H1 (cell line): ENCODE measurements around the gene ZFYVE1.

Source experiments
- CEBPB ChIP-seq: IDR thresholded peaks from 2 replicates; pipeline ENCODE4 v1.6.1; 2012; ENCODE audit warnings: low read depth, low read length
- CTCF ChIP-seq, 3 experiments: IDR thresholded peaks; 1 replicate in 2 of 3; 2 replicates in 1 of 3; pipeline versions ENCODE4 v1.5.1 to v1.6.1; 2011; ENCODE audit warnings: low read length in 3 of 3, mild to moderate bottlenecking in 3 of 3, inconsistent platforms in 2 of 3, low read depth in 1 of 3, moderate library complexity in 1 of 3; ENCODE audit not compliant: insufficient read depth in 1 of 3; ENCODE audit errors: control extremely low read depth in 1 of 3
- EZH2 ChIP-seq: fragments of 200-600 bp; sonication (generic); IDR thresholded peaks from 2 replicates; pipeline ENCODE4 v1.7.1; 2012; ENCODE audit warnings: low read depth, mild to moderate bottlenecking, moderate library complexity, low read length, inconsistent platforms; ENCODE audit not compliant: severe bottlenecking
- JUN ChIP-seq: IDR thresholded peaks from 2 replicates; pipeline ENCODE4 v1.6.1; 2011; ENCODE audit warnings: low read depth, mild to moderate bottlenecking, improper control_type of control experiment, low read length
- POLR2A ChIP-seq, 2 experiments: IDR thresholded peaks; 1 replicate in 1 of 2; 2 replicates in 1 of 2; pipeline ENCODE4 v1.6.1; 2011; ENCODE audit warnings: low read depth in 2 of 2, low read length in 2 of 2, mild to moderate bottlenecking in 2 of 2; ENCODE audit errors: control extremely low read depth in 1 of 2
- RXRA ChIP-seq: IDR thresholded peaks from 2 replicates; pipeline ENCODE4 v1.6.1; 2011; ENCODE audit warnings: low read depth, mild to moderate bottlenecking, low read length, moderate library complexity; ENCODE audit not compliant: insufficient read depth
- SIRT6 ChIP-seq: IDR thresholded peaks from one replicate; pipeline ENCODE4 v1.7.1; 2012; ENCODE audit warnings: low read length, inconsistent platforms
- SUZ12 ChIP-seq: fragments of 200-600 bp; sonication (generic); IDR thresholded peaks from 2 replicates; pipeline ENCODE4 v1.6.1; 2012; ENCODE audit warnings: mild to moderate bottlenecking, inconsistent platforms, low read length, moderate library complexity, mixed read lengths
- TAF1 ChIP-seq: IDR thresholded peaks from 2 replicates; pipeline ENCODE4 v1.6.1; 2011; ENCODE audit warnings: mild to moderate bottlenecking, low read depth, low read length
- YY1 ChIP-seq: IDR thresholded peaks from 2 replicates; pipeline ENCODE4 v1.6.1; 2011; ENCODE audit warnings: low read depth, mild to moderate bottlenecking, low read length

- TF ChIP-seq CTCF (IDR thresholded peaks at IDR 0.05; ENCODE audit: control extremely low read depth in 1 of 3, insufficient read depth in 1 of 3, low read depth in 1 of 3, low read length in 3 of 3), result no peak
- TF ChIP-seq JUN, result no peak
- no peak for TF ChIP-seq POLR2A (IDR thresholded peaks at IDR 0.05; ENCODE audit: control extremely low read depth in 1 of 2, low read depth in 2 of 2, low read length in 2 of 2)
- TF ChIP-seq RXRA, result no peak
- TF ChIP-seq SUZ12, result no peak
- TF ChIP-seq EZH2, result no peak
- TF ChIP-seq TAF1, result no peak
- no peak for TF ChIP-seq CEBPB
- no peak for TF ChIP-seq YY1
- no peak for TF ChIP-seq SIRT6
These were observed 74.7 kb downstream of the ZFYVE1 start for GRCh38 chr14:72952171-72952570.
